Measurements from ENCODE around the gene TOM1L2.

DNA sequence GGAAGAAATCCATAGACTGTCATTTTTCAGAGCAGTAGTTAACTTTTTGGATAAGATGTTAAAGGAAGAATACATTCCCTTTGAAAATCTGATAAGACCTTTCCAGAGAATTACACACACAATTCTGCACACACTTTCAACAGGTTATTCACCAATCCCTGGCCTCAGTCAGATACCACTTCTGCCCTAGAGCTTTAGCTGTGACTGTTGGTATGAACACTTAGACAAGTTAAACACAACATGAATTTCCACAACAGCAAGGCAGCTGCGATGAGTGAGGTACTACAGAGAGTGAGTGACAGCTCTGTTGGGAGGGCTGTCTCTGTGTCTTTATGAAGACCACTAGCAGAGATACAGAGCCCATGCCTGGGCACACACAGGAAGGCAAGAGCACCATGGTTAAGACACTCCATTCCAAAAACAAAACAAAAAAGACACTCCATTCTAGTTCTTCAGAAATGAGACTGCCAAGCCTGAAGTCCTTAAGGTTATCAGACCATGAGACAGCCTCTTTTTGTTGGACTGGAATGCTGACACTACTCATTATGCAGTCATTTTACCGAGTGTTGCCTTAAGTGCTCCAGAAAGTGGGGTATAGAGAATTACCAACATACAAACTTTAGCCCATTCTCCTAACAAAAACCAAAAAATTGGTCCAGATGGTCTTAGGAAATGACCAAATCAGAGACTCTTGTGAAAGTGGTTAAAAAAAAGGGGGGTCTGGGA lies 42.4 kb downstream of the TOM1L2 start:
- no peak for TF ChIP-seq POLR2AphosphoS5 (IDR thresholded peaks at IDR 0.05)
- TF ChIP-seq, protein P1, sequence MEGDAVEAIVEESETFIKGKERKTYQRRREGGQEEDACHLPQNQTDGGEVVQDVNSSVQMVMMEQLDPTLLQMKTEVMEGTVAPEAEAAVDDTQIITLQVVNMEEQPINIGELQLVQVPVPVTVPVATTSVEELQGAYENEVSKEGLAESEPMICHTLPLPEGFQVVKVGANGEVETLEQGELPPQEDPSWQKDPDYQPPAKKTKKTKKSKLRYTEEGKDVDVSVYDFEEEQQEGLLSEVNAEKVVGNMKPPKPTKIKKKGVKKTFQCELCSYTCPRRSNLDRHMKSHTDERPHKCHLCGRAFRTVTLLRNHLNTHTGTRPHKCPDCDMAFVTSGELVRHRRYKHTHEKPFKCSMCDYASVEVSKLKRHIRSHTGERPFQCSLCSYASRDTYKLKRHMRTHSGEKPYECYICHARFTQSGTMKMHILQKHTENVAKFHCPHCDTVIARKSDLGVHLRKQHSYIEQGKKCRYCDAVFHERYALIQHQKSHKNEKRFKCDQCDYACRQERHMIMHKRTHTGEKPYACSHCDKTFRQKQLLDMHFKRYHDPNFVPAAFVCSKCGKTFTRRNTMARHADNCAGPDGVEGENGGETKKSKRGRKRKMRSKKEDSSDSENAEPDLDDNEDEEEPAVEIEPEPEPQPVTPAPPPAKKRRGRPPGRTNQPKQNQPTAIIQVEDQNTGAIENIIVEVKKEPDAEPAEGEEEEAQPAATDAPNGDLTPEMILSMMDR (IDR thresholded peaks at IDR 0.05): no peak

All from breast epithelium (tissue), 3 donors.